HepG2 (cell line): Measurements from ENCODE around the gene ABCG4. TPM values are rescaled to one million over a fixed set of nuclear protein-coding genes. Genes with fewer than 3 reads are reported as not detected.

ENCODE experiments used
- ASH2L ChIP-seq: fragments of 300-600, 200-600 bp; sonication (generic); IDR thresholded peaks from 2 replicates; pipeline ENCODE4 v1.7.0; 2017; ENCODE audit warnings: low read depth, mild to moderate bottlenecking, moderate library complexity, mixed read lengths, low read length; ENCODE audit not compliant: insufficient read length
- ATF5 ChIP-seq: sonication (generic); formaldehyde crosslinking; IDR thresholded peaks from 2 replicates; pipeline ENCODE4 v1.4.0; 2020; ENCODE audit warnings: mild to moderate bottlenecking, low read depth, missing genetic modification reagents
- CHD4 ChIP-seq: fragments of 200-600 bp; sonication (generic); IDR thresholded peaks from 2 replicates; pipeline ENCODE4 v1.7.0; 2017; ENCODE audit warnings: mild to moderate bottlenecking, low read length, borderline replicate concordance
- FOXO1 ChIP-seq: sonication (generic); formaldehyde crosslinking; IDR thresholded peaks from 2 replicates; pipeline ENCODE4 v1.4.0; 2020; ENCODE audit warnings: missing genetic modification reagents
- HOXD1 ChIP-seq: sonication (generic); formaldehyde crosslinking; IDR thresholded peaks from 2 replicates; pipeline ENCODE4 v1.5.0; 2020; ENCODE audit warnings: missing genetic modification reagents
- KAT2B ChIP-seq: fragments of 150-350 bp; IDR thresholded peaks from 2 replicates; pipeline ENCODE4 v1.6.1; 2014; ENCODE audit warnings: low read depth, low read length, borderline replicate concordance
- KAT8 ChIP-seq: IDR thresholded peaks from 2 replicates; pipeline ENCODE4 v1.6.1; 2016; ENCODE audit warnings: missing genetic modification reagents, missing compliant biosample characterization
- KDM1A ChIP-seq: IDR thresholded peaks from 2 replicates; pipeline ENCODE4 v1.6.1; 2016; ENCODE audit warnings: missing compliant biosample characterization
- LBX2 ChIP-seq: sonication (generic); formaldehyde crosslinking; IDR thresholded peaks from 2 replicates; pipeline ENCODE4 v1.5.0; 2020; ENCODE audit warnings: missing genetic modification reagents, mild to moderate bottlenecking, borderline replicate concordance
- LCORL ChIP-seq, 2 experiments: fragments of 450-650 bp in 1 of 2; sonication (generic) in 1 of 2; formaldehyde crosslinking in 1 of 2; IDR thresholded peaks; 2 replicates each; pipeline versions ENCODE4 v1.5.0 to v1.6.1; 2017 to 2020; ENCODE audit warnings: antibody characterized with exemption in 1 of 2, missing genetic modification reagents in 1 of 2
- MXD4 ChIP-seq: IDR thresholded peaks from 2 replicates; pipeline ENCODE4 v1.6.1; 2016; ENCODE audit warnings: mild to moderate bottlenecking, missing biosample characterization, missing genetic modification reagents
- NCOA1 ChIP-seq: sonication (generic); formaldehyde crosslinking; IDR thresholded peaks from 2 replicates; pipeline ENCODE4 v1.9.0; 2021; ENCODE audit warnings: missing genetic modification reagents
- POLR2G ChIP-seq: fragments of 200-400 bp; formaldehyde crosslinking; IDR thresholded peaks from 2 replicates; pipeline ENCODE4 v1.6.1; 2018; ENCODE audit warnings: mild to moderate bottlenecking, low read depth, low read length, moderate library complexity
- RBM22 ChIP-seq: fragments of 200-400 bp; formaldehyde crosslinking; optimal IDR thresholded peaks from 2 replicates; pipeline ENCODE3; 2017; ENCODE audit warnings: mild to moderate bottlenecking, low read length, moderate library complexity
- RBM39 ChIP-seq: fragments of 200-400 bp; formaldehyde crosslinking; IDR thresholded peaks from one replicate; pipeline ENCODE4 v1.6.1; 2018; ENCODE audit warnings: antibody characterized with exemption, mild to moderate bottlenecking, low read depth, low read length; ENCODE audit not compliant: poor library complexity, severe bottlenecking
- SIN3A ChIP-seq: IDR thresholded peaks from 2 replicates; pipeline ENCODE4 v1.6.1; 2011; ENCODE audit warnings: low read depth, mild to moderate bottlenecking, control low read depth, low read length, borderline replicate concordance
- SKI ChIP-seq: fragments of 450-650 bp; IDR thresholded peaks from one replicate; pipeline ENCODE4 v1.6.1; 2018; ENCODE audit warnings: mild to moderate bottlenecking; ENCODE audit not compliant: partially characterized antibody
- TBX2 ChIP-seq: sonication (generic); formaldehyde crosslinking; IDR thresholded peaks from 2 replicates; pipeline ENCODE4 v1.5.0; 2020; ENCODE audit warnings: missing genetic modification reagents, mild to moderate bottlenecking, borderline replicate concordance
- ZBTB1 ChIP-seq: sonication (generic); formaldehyde crosslinking; IDR thresholded peaks from 2 replicates; pipeline ENCODE4 v1.4.0; 2020; ENCODE audit warnings: missing genetic modification reagents, borderline replicate concordance
- ZC3H13 ChIP-seq: sonication (generic); formaldehyde crosslinking; IDR thresholded peaks from 2 replicates; pipeline ENCODE4 v1.8.1; 2023; ENCODE audit warnings: mild to moderate bottlenecking, missing genetic modification reagents, moderate library complexity
- ZNF234 ChIP-seq: sonication (generic); formaldehyde crosslinking; conservative IDR thresholded peaks from 2 replicates; pipeline ENCODE4 v1.5.1; 2020; ENCODE audit warnings: mild to moderate bottlenecking, missing genetic modification reagents
- ZNF326 ChIP-seq: sonication (generic); formaldehyde crosslinking; IDR thresholded peaks from 2 replicates; pipeline ENCODE4 v1.4.0; 2020; ENCODE audit warnings: missing genetic modification reagents, borderline replicate concordance
- ZNF333 ChIP-seq: sonication (generic); formaldehyde crosslinking; IDR thresholded peaks from 2 replicates; pipeline ENCODE4 v1.4.0; 2020; ENCODE audit warnings: mild to moderate bottlenecking, missing genetic modification reagents, borderline replicate concordance
- ZNF547 ChIP-seq: sonication (generic); formaldehyde crosslinking; IDR thresholded peaks from 2 replicates; pipeline ENCODE4 v1.5.1; 2020; ENCODE audit warnings: mild to moderate bottlenecking, missing genetic modification reagents
- ZNF563 ChIP-seq: sonication (generic); formaldehyde crosslinking; IDR thresholded peaks from 2 replicates; pipeline ENCODE4 v1.8.0; 2022; ENCODE audit warnings: mild to moderate bottlenecking, moderate library complexity, missing genetic modification reagents
- ZNF569 ChIP-seq: sonication (generic); formaldehyde crosslinking; IDR thresholded peaks from 2 replicates; pipeline ENCODE4 v1.5.0; 2020; ENCODE audit warnings: mild to moderate bottlenecking, missing genetic modification reagents, moderate library complexity, borderline replicate concordance
- ZNF629 ChIP-seq: sonication (generic); formaldehyde crosslinking; conservative IDR thresholded peaks from 2 replicates; pipeline ENCODE4 v1.5.0; 2020; ENCODE audit warnings: missing genetic modification reagents
- ZNF652 ChIP-seq: IDR thresholded peaks from 2 replicates; pipeline ENCODE4 v1.6.1; 2016; ENCODE audit warnings: low read depth, borderline replicate concordance
- ZNF776 ChIP-seq: sonication (generic); formaldehyde crosslinking; IDR thresholded peaks from 2 replicates; pipeline ENCODE4 v1.4.0; 2020; ENCODE audit warnings: mild to moderate bottlenecking, missing genetic modification reagents
- ZSCAN20 ChIP-seq: sonication (generic); formaldehyde crosslinking; IDR thresholded peaks from 2 replicates; pipeline ENCODE4 v1.4.0; 2020; ENCODE audit warnings: missing genetic modification reagents, mild to moderate bottlenecking, borderline replicate concordance
- ZSCAN31 ChIP-seq: sonication (generic); formaldehyde crosslinking; IDR thresholded peaks from 2 replicates; pipeline ENCODE4 v1.5.0; 2020; ENCODE audit warnings: low read depth, mild to moderate bottlenecking, missing genetic modification reagents
- polyA plus RNA-seq, 8 experiments: library from polyadenylated mRNA; depleted of rRNA in 3 of 8; stranded (reverse) in 7 of 8; unstranded in 1 of 8; fragments of >200 nt; fragmentation: Illumina TruSeq in 4 of 8; extraction: Trizol in 4 of 8; gene quantifications; 2 replicates each; pipeline versions ENCODE4 v1.2.1 to v1.2.3, GENCODE V29; 2011 to 2016; ENCODE audit warnings: low read depth in 4 of 8, missing spikeins in 1 of 8, mixed read lengths in 1 of 8; ENCODE audit not compliant: insufficient read depth in 1 of 8
- total RNA-seq, 5 experiments: library from RNA; depleted of rRNA; stranded (reverse); fragments of >200 nt; fragmentation: Illumina TruSeq; extraction: Trizol; gene quantifications; 2 replicates each; pipeline ENCODE4 v1.2.3, GENCODE V29; 2016; ENCODE audit warnings: low read depth in 1 of 5

The ABCG4 gene
- total and polyA plus RNA-seq, 2 of the 13 experiments (the other 11 are each of a cell fraction or from before 2014, with no cell fraction given) = not detected

- TF ChIP-seq ZSCAN31 = peak; percentile 54; the same call in 1 of the 2 replicates
- TF ChIP-seq ZNF234 (CRISPR knock-in tag) = no peak
- no peak for TF ChIP-seq KAT2B
- peak; percentile 30; the same call in 1 of the 2 replicates for TF ChIP-seq ZNF547
- TF ChIP-seq NCOA1 = no peak
- 0 out of 2 replicates have a peak, but pooled peaks have one; percentile 20 for TF ChIP-seq KAT8
- 0 out of 2 replicates have a peak, but pooled peaks have one; percentile 13 for TF ChIP-seq FOXO1 (CRISPR knock-in tag)
- TF ChIP-seq LCORL (IDR thresholded peaks at IDR 0.05) = no peak
- peak; percentile 42; the same call in 1 of the 2 replicates for TF ChIP-seq LCORL (CRISPR knock-in tag; IDR thresholded peaks at IDR 0.05)
- TF ChIP-seq ZBTB1 (CRISPR knock-in tag) = no peak
- TF ChIP-seq POLR2G = peak; percentile 69
- TF ChIP-seq ZNF333 = 0 out of 2 replicates have a peak, but pooled peaks have one; percentile 48
- no peak for TF ChIP-seq ZC3H13 (CRISPR knock-in tag)
- no peak for TF ChIP-seq ZNF652 (CRISPR knock-in tag)
- no peak for TF ChIP-seq ZNF326
- TF ChIP-seq SIN3A = no peak
- TF ChIP-seq ATF5 (CRISPR knock-in tag) = no peak
- TF ChIP-seq LBX2 (CRISPR knock-in tag) = no peak
- TF ChIP-seq TBX2 (CRISPR knock-in tag) = peak; percentile 57; the same call in 1 of the 2 replicates
- peak; percentile 89 for TF ChIP-seq ZNF563 (CRISPR knock-in tag)
- peak; percentile 32; the same call in 1 of the 2 replicates for TF ChIP-seq ZNF776 (CRISPR knock-in tag)
- TF ChIP-seq HOXD1 (CRISPR knock-in tag) = no peak
- TF ChIP-seq CHD4 = no peak
- no peak for TF ChIP-seq MXD4 (CRISPR knock-in tag)
- no peak for TF ChIP-seq RBM22
- TF ChIP-seq ZNF629 = no peak
- peak; percentile 48 for TF ChIP-seq RBM39
- peak; percentile 51 for TF ChIP-seq SKI
- TF ChIP-seq KDM1A = no peak
- TF ChIP-seq ZSCAN20 (CRISPR knock-in tag) = peak; percentile 23; the same call in 1 of the 2 replicates
- peak; percentile 67 for TF ChIP-seq ASH2L
- TF ChIP-seq ZNF569 (CRISPR knock-in tag) = no peak
These were observed 57.0 kb downstream of the ABCG4 start, which contains the start of gene CBL (continued) for GRCh38 chr11:119205574-119206510.
